GM12878 (cell line): ENCODE data around the gene EP400. TPM values are rescaled to one million over a fixed set of nuclear protein-coding genes. Genes with fewer than 3 reads are reported as not detected.

ENCODE experiments used
- ATAC-seq: fragments of 200-7000 bp; cut with Tn5 transposase; 3 replicates; pipeline ENCODE4 v1.9.1; 2020; ENCODE audit warnings: mild to moderate bottlenecking, moderate library complexity
- BruUV-seq: library from RNA; stranded (reverse); fragments of 400-500 nt; replicated peaks from 2 replicates; lab custom pipeline; 2021; lab: Mats Ljungman, UMichigan
- CTCF ChIA-PET: fragments of 300-600 bp; sonication (Branson Sonifier 250); formaldehyde crosslinking; extraction: SDS; loops from one replicate; lab custom pipeline; 2021; ENCODE audit warnings: inconsistent platforms; lab: Yijun Ruan, JAX
- POLR2A ChIA-PET: fragments of 350-600 bp; formaldehyde crosslinking; extraction: SDS; loops from one replicate; lab custom pipeline; 2021; ENCODE audit warnings: inconsistent platforms; lab: Charles Lee
- RAD21 ChIA-PET: fragments of 300-600 bp; sonication (Branson Sonifier 250); formaldehyde crosslinking; loops from one replicate; lab custom pipeline; 2023; ENCODE audit warnings: antibody characterized with exemption; ENCODE audit not compliant: unreplicated experiment; lab: Charles Lee
- SMC1A ChIA-PET: fragments of 300-600 bp; sonication (Branson Sonifier 250); formaldehyde crosslinking; loops from one replicate; lab custom pipeline; 2023; ENCODE audit not compliant: unreplicated experiment, uncharacterized antibody; lab: Charles Lee
- DNase-seq: peaks from one replicate; pipeline ENCODE4 v3.0.0-alpha.2; 2011; ENCODE audit warnings: low read depth, low spot score
- FAIRE-seq: peaks from 3 replicates; lab custom pipeline; 2011; peaks lifted over from hg19 to GRCh38; lab: Jason Lieb, UNC
- H2AFZ ChIP-seq: 2 replicates; pipeline ENCODE4 v1.6.0; 2011; ENCODE audit warnings: low read depth, low read length, control low read depth; ENCODE audit not compliant: control insufficient read depth
- H3K27ac ChIP-seq: 2 replicates; pipeline ENCODE4 v1.5.1; 2011; ENCODE audit warnings: control low read depth; ENCODE audit not compliant: control insufficient read depth, insufficient read depth
- H3K27me3 ChIP-seq, 2 experiments: replicated peaks in 1 of 2; 2 replicates each; pipeline versions ENCODE4 v1.6.0 to v1.6.1; 2011; ENCODE audit warnings: low read length in 1 of 2; ENCODE audit not compliant: control insufficient read depth in 2 of 2, insufficient read depth in 2 of 2
- H3K36me3 ChIP-seq, 2 experiments: 2 replicates each; pipeline ENCODE4 v1.5.1; 2011; ENCODE audit warnings: low read length in 1 of 2; ENCODE audit not compliant: control insufficient read depth in 2 of 2, insufficient read depth in 2 of 2
- H3K4me1 ChIP-seq: 2 replicates; pipeline ENCODE4 v1.6.1; 2011; ENCODE audit warnings: mild to moderate bottlenecking, low read length, moderate library complexity, mixed read lengths; ENCODE audit not compliant: control insufficient read depth, insufficient read depth
- H3K4me2 ChIP-seq: 2 replicates; pipeline ENCODE4 v1.6.0; 2011; ENCODE audit warnings: control low read depth; ENCODE audit not compliant: control insufficient read depth, insufficient read depth
- H3K4me3 ChIP-seq: fragments of 200-600 bp; sonication (generic); 2 replicates; pipeline ENCODE4 v1.5.1; 2016
- H3K79me2 ChIP-seq: 2 replicates; pipeline ENCODE4 v1.6.0; 2011; ENCODE audit warnings: low read length; ENCODE audit not compliant: control insufficient read depth, insufficient read depth
- H3K9ac ChIP-seq: 2 replicates; pipeline ENCODE4 v1.8.0; 2011; ENCODE audit warnings: low read length, control low read depth, mixed read lengths; ENCODE audit not compliant: control insufficient read depth, insufficient read depth
- H3K9me3 ChIP-seq: replicated peaks from 3 replicates; pipeline ENCODE4 v1.5.1; 2011; ENCODE audit warnings: mild to moderate bottlenecking, low read length; ENCODE audit not compliant: control insufficient read depth, insufficient read depth
- H4K20me1 ChIP-seq: 2 replicates; pipeline ENCODE4 v1.6.0; 2011; ENCODE audit not compliant: control insufficient read depth, insufficient read depth
- CREB1 ChIP-seq: IDR thresholded peaks from 2 replicates; pipeline ENCODE4 v1.6.1; 2012; ENCODE audit warnings: low read depth, mild to moderate bottlenecking, inconsistent platforms
- NR2F1 ChIP-seq: fragments of 450-650 bp; conservative IDR thresholded peaks from 2 replicates; pipeline ENCODE4 v1.6.1; 2017; ENCODE audit warnings: mild to moderate bottlenecking
- PAX8 ChIP-seq: fragments of 450-650 bp; IDR thresholded peaks from 2 replicates; pipeline ENCODE4 v1.6.1; 2017; ENCODE audit warnings: mild to moderate bottlenecking, moderate library complexity
- RBBP5 ChIP-seq: fragments of 200-600 bp; sonication (generic); conservative IDR thresholded peaks from 2 replicates; pipeline ENCODE4 v1.6.1; 2016
- SIX5 ChIP-seq: IDR thresholded peaks from 2 replicates; pipeline ENCODE4 v1.6.1; 2011; ENCODE audit warnings: mild to moderate bottlenecking, low read depth, low read length, moderate library complexity; ENCODE audit not compliant: severe bottlenecking
- TBL1XR1 ChIP-seq: IDR thresholded peaks from 2 replicates; pipeline ENCODE4 v1.6.1; 2012; ENCODE audit warnings: low read depth, low read length, improper control_type of control experiment
- ZBTB33 ChIP-seq: fragments of 450-650 bp; IDR thresholded peaks from 2 replicates; pipeline ENCODE4 v1.6.1; 2017; ENCODE audit warnings: mild to moderate bottlenecking
- ZNF207 ChIP-seq: fragments of 450-650 bp; IDR thresholded peaks from 2 replicates; pipeline ENCODE4 v1.6.1; 2014; ENCODE audit warnings: antibody characterized with exemption, mild to moderate bottlenecking, borderline replicate concordance
- ZNF24 ChIP-seq: fragments of 450-650 bp; IDR thresholded peaks from 2 replicates; pipeline ENCODE4 v1.6.1; 2017; ENCODE audit warnings: antibody characterized with exemption, mild to moderate bottlenecking
- ZSCAN29 ChIP-seq: fragments of 450-650 bp; IDR thresholded peaks from 2 replicates; pipeline ENCODE4 v1.6.1; 2017; ENCODE audit warnings: mild to moderate bottlenecking, moderate library complexity
- WGBS: methylation state at CpG from one replicate; pipeline ENCODE4 v1.1.6; 2016; ENCODE audit warnings: low lambda C conversion rate; ENCODE audit not compliant: insufficient replicate concordance, insufficient coverage; ENCODE audit errors: missing lambda C conversion rate; 5-methylcytosine and 5-hydroxymethylcytosine counted together
- in situ Hi-C: fragments of 300-500 bp; cut with MboI; formaldehyde crosslinking; loops from 9 replicates; pipeline ENCODE4 v1.14.3; 2018; ENCODE audit warnings: mixed read lengths
- intact Hi-C: fragments of 100-400 bp; cut with micrococcal nuclease; formaldehyde crosslinking; loops from one replicate; pipeline ENCODE4 v1.14.2; 2022; ENCODE audit not compliant: unreplicated experiment
- polyA plus RNA-seq, 11 experiments: library from polyadenylated mRNA; depleted of rRNA in 4 of 11; unstranded in 6 of 11; stranded (reverse) in 5 of 11; fragments of >200 nt; fragmentation: Nextera tagmentation in 4 of 11; fragmentation: Illumina TruSeq in 1 of 11; extraction: Ambion mirVana in 4 of 11; extraction: Trizol in 1 of 11; gene quantifications; 1 replicate in 1 of 11; 2 replicates in 10 of 11; pipeline versions ENCODE4 v1.2.1 to v1.2.3, GENCODE V29; 2011 to 2016; ENCODE audit warnings: inconsistent platforms in 2 of 11, missing spikeins in 2 of 11, low read depth in 1 of 11
- total RNA-seq, 4 experiments: library from RNA; depleted of rRNA in 3 of 4; stranded (reverse); fragments of >200 nt in 3 of 4; fragmentation: Illumina TruSeq in 1 of 4; extraction: Trizol in 1 of 4; gene quantifications; 2 replicates each; pipeline versions ENCODE4 v1.2.1 to v1.2.3, GENCODE V29; 2013 to 2021
- TF ChIP-seq, protein P1 (sequence below): fragments of 450-650 bp; IDR thresholded peaks from 2 replicates; pipeline ENCODE4 v1.6.1; 2018; ENCODE audit warnings: mild to moderate bottlenecking, low read depth, moderate library complexity; ENCODE audit not compliant: partially characterized antibody
- TF ChIP-seq, protein P2 (sequence below): IDR thresholded peaks from 2 replicates; pipeline ENCODE4 v1.6.1; 2012; ENCODE audit warnings: improper control_type of control experiment, low read depth, low read length; ENCODE audit not compliant: insufficient replicate concordance

EP400 gene
- total and polyA plus RNA-seq, 10 of the 15 experiments (the other 5 are each of a cell fraction or from before 2014, with no cell fraction given) = 3.8 to 44.2 (median 8.4) TPM

DNA sequence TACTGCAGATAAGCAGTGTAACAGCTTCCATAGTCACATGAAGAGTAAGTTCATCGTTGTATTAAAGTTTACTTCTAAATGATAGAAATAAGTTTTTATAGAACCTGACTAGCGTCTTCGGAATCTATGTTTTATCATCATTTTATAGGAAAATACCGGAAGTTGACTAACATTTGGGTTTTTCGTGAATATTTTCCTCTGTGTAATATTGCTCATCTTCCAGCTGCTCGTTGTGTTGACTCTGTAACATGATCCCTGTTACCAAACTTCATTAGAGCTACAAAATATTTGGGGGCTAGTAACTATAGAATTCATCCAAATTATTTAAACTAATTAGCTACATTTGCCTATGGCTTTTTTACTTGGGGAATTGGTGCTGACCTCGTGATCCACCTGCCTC lies 157.2 kb downstream of the EP400 start (continued):
- TF ChIP-seq TBL1XR1 = no peak
- TF ChIP-seq PAX8 = no peak
- TF ChIP-seq ZBTB33 = no peak
- TF ChIP-seq SIX5 = no peak
- no peak for TF ChIP-seq ZNF24
- TF ChIP-seq, protein P1, sequence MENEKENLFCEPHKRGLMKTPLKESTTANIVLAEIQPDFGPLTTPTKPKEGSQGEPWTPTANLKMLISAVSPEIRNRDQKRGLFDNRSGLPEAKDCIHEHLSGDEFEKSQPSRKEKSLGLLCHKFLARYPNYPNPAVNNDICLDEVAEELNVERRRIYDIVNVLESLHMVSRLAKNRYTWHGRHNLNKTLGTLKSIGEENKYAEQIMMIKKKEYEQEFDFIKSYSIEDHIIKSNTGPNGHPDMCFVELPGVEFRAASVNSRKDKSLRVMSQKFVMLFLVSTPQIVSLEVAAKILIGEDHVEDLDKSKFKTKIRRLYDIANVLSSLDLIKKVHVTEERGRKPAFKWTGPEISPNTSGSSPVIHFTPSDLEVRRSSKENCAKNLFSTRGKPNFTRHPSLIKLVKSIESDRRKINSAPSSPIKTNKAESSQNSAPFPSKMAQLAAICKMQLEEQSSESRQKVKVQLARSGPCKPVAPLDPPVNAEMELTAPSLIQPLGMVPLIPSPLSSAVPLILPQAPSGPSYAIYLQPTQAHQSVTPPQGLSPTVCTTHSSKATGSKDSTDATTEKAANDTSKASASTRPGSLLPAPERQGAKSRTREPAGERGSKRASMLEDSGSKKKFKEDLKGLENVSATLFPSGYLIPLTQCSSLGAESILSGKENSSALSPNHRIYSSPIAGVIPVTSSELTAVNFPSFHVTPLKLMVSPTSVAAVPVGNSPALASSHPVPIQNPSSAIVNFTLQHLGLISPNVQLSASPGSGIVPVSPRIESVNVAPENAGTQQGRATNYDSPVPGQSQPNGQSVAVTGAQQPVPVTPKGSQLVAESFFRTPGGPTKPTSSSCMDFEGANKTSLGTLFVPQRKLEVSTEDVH = no peak
- no peak for TF ChIP-seq NR2F1

- 92% methylated on average over 16 of the region's 16 CpGs for WGBS
- Histone ChIP-seq H3K4me1 (no peaks in the 10 kb centered on the region), H3K36me3 (peaks cover 8 to 10% of the 10 kb centered on the region in 2 experiments; a peak in 3 of 4 replicates), H3K4me2 (no peak overlapping the region), H3K27me3 (no peaks in the 10 kb centered on the region), H3K27ac (no peak overlapping the region), H3K9me3 (no peaks in the 10 kb centered on the region), H4K20me1 (no peaks in the 10 kb centered on the region), H3K9ac (no peak overlapping the region), H3K4me3 (no peak overlapping the region), H2AFZ (no peak overlapping the region), H3K79me2 (no peaks in the 10 kb centered on the region)
- no peak for DNase-seq
- BruUV-seq = no TSS peak
- ChIA-PET POLR2A (no interaction called here), RAD21 (no interaction called here), CTCF (no interaction called here), SMC1A (no interaction called here)
- in situ Hi-C loops = no loop called here
- no peak for ATAC-seq
- FAIRE-seq = no peak
- intact Hi-C loops = no loop called here
- TF ChIP-seq ZNF207 (no peak), CREB1 (no peak), RBBP5 (no peak), ZSCAN29 (no peak)
- TF ChIP-seq, protein P2, sequence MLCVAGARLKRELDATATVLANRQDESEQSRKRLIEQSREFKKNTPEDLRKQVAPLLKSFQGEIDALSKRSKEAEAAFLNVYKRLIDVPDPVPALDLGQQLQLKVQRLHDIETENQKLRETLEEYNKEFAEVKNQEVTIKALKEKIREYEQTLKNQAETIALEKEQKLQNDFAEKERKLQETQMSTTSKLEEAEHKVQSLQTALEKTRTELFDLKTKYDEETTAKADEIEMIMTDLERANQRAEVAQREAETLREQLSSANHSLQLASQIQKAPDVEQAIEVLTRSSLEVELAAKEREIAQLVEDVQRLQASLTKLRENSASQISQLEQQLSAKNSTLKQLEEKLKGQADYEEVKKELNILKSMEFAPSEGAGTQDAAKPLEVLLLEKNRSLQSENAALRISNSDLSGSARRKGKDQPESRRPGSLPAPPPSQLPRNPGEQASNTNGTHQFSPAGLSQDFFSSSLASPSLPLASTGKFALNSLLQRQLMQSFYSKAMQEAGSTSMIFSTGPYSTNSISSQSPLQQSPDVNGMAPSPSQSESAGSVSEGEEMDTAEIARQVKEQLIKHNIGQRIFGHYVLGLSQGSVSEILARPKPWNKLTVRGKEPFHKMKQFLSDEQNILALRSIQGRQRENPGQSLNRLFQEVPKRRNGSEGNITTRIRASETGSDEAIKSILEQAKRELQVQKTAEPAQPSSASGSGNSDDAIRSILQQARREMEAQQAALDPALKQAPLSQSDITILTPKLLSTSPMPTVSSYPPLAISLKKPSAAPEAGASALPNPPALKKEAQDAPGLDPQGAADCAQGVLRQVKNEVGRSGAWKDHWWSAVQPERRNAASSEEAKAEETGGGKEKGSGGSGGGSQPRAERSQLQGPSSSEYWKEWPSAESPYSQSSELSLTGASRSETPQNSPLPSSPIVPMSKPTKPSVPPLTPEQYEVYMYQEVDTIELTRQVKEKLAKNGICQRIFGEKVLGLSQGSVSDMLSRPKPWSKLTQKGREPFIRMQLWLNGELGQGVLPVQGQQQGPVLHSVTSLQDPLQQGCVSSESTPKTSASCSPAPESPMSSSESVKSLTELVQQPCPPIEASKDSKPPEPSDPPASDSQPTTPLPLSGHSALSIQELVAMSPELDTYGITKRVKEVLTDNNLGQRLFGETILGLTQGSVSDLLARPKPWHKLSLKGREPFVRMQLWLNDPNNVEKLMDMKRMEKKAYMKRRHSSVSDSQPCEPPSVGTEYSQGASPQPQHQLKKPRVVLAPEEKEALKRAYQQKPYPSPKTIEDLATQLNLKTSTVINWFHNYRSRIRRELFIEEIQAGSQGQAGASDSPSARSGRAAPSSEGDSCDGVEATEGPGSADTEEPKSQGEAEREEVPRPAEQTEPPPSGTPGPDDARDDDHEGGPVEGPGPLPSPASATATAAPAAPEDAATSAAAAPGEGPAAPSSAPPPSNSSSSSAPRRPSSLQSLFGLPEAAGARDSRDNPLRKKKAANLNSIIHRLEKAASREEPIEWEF = no peak
Observed at GRCh38 chr12:132108211-132108832, 158.6 kb downstream of the EP400 start.
